ENCODE results near the gene SDK2. TPM values are rescaled to one million over a fixed set of nuclear protein-coding genes. Genes with fewer than 3 reads are reported as not detected.

Gene SDK2
- total RNA-seq, 4 donors from 2014 or later: 1.4 to 6.8 (median 3.3) TPM

DNA sequence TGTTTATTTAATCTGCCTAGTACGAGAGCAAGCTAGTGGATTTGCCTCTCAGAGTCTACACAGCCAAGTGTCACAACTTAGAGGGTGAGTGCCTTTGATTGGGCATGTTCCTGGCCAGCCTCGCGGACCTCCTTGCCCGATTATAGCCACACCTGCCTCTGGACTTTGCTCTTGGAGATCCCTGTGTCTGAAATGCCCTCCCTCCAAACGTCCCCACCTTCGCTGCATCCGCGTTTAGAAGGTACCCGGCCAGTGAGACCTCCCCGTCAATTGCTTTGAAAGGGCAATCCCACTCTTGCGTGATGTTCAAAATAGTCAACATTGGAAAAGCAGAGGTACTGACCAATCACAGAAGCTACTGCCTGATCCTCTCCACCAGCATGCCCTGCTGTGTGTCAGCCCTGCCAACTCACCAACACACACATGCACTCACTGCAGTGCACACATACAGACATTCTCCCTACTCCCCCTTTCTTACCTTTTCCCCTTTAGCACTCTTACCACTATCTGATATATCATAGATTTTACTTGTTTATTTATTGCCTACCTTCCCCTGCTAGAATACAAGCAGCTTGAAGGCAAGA is 6.5 kb upstream of the SDK2 start:
- Histone ChIP-seq H3K9me3 (no peaks in the 10 kb centered on the region), H3K27ac (no peak overlapping the region), H3K4me3 (no peak overlapping the region), H3K4me1 (peaks cover 2% of the 10 kb centered on the region), H3K36me3 (no peaks in the 10 kb centered on the region), H3K27me3 (peaks cover 38% of the 10 kb centered on the region)
- TF ChIP-seq POLR2A (IDR thresholded peaks at IDR 0.05) (no peak), POLR2AphosphoS5 (IDR thresholded peaks at IDR 0.05) (no peak), EP300 (IDR thresholded peaks at IDR 0.05) (no peak)
- TF ChIP-seq, protein P1, sequence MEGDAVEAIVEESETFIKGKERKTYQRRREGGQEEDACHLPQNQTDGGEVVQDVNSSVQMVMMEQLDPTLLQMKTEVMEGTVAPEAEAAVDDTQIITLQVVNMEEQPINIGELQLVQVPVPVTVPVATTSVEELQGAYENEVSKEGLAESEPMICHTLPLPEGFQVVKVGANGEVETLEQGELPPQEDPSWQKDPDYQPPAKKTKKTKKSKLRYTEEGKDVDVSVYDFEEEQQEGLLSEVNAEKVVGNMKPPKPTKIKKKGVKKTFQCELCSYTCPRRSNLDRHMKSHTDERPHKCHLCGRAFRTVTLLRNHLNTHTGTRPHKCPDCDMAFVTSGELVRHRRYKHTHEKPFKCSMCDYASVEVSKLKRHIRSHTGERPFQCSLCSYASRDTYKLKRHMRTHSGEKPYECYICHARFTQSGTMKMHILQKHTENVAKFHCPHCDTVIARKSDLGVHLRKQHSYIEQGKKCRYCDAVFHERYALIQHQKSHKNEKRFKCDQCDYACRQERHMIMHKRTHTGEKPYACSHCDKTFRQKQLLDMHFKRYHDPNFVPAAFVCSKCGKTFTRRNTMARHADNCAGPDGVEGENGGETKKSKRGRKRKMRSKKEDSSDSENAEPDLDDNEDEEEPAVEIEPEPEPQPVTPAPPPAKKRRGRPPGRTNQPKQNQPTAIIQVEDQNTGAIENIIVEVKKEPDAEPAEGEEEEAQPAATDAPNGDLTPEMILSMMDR (IDR thresholded peaks at IDR 0.05): no peak
- no peak for DNase-seq (ENCODE audit: low spot score in 2 of 2)
- WGBS: 86% methylated on average over 11 of the region's 11 CpGs

DNA sequence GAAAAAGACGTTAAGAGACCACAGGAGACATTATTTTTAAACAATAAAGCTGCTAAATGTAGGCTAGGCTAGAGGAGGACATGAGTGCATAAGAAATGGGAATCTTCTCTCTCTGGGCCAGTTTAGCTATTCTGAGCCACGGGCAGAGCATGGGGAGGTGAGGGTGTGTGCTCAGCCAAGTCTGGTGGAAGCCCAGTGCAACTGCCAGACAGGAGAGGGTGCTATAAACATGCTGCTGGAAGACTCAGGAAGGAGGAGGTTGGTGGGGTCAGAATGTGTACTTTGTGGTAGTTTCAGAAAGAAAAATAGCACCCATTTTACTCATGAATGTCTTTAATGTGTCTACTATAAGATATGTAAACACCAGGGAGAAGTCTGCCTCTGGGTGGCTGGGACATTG is 5.9 kb upstream of the SDK2 start:
- peaks cover 40% of the 10 kb centered on the region for H3K27me3 ChIP-seq

DNA sequence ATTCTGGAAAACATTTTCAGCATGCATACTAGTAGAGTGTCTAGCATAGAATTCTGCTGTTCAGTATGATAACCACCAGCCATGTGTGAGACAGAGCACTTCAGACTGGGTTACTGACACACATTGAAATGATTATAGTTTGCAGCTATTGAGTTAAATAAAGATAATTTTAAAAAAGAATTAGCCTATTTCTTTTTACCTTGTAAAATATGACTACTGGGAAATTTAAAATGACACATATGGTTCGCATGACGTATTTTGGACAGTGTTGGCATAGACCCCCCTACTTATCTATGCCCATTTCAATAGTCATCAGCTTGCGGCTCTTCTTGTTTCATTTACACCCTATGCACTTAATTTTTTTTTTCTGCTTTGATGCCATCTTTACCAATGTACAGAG is 4.7 kb upstream of the SDK2 start:
- DNase-seq (ENCODE audit: low spot score in 2 of 2): no peak
- TF ChIP-seq EP300 (IDR thresholded peaks at IDR 0.05) (no peak), POLR2AphosphoS5 (IDR thresholded peaks at IDR 0.05) (no peak), POLR2A (IDR thresholded peaks at IDR 0.05) (no peak)
- TF ChIP-seq, protein P1 (IDR thresholded peaks at IDR 0.05): no peak
- 92% methylated on average over 3 of the region's 3 CpGs for WGBS

More for the DNA sequence above, 5.9 kb upstream of the SDK2 start:
- 33% methylated on average over 2 of the region's 2 CpGs for WGBS
- TF ChIP-seq POLR2AphosphoS5 (IDR thresholded peaks at IDR 0.05) (no peak), EP300 (IDR thresholded peaks at IDR 0.05) (no peak), POLR2A (IDR thresholded peaks at IDR 0.05) (no peak)
- TF ChIP-seq, protein P1 (IDR thresholded peaks at IDR 0.05): no peak
- H3K4me1 ChIP-seq: peaks cover 7% of the 10 kb centered on the region
- no peaks in the 10 kb centered on the region for H3K36me3 ChIP-seq
- H3K27ac ChIP-seq: no peak overlapping the region
- no peak for DNase-seq (ENCODE audit: low spot score in 2 of 2)
- H3K9me3 ChIP-seq: no peaks in the 10 kb centered on the region
- H3K4me3 ChIP-seq: no peak overlapping the region

DNA sequence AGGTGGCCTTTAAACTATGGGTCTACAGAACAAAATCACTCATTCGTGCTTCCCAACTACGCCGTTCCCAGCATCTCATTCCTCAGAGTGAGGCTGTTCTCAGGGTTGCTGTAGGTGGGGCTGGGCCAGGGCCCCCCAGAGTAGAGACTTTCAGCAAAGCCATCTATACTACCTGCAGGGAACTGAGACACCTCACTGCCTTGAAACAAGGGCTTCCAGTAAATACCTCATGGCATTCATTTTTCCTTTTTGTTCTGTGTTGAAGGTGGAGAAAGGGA is 4.2 kb upstream of the SDK2 start:
- 89% methylated on average over 3 of the region's 3 CpGs for WGBS
- TF ChIP-seq POLR2A (IDR thresholded peaks at IDR 0.05): no peak
- no peak for TF ChIP-seq POLR2AphosphoS5 (IDR thresholded peaks at IDR 0.05)
- no peak for TF ChIP-seq EP300 (IDR thresholded peaks at IDR 0.05)
- TF ChIP-seq, protein P1 (IDR thresholded peaks at IDR 0.05): no peak
- no peak overlapping the region for H3K27ac ChIP-seq
- H3K4me3 ChIP-seq: no peak overlapping the region
- peaks cover 56% of the 10 kb centered on the region for H3K27me3 ChIP-seq
- DNase-seq (ENCODE audit: low spot score in 2 of 2): peak in 1 of 2 donors; percentile 23
- H3K36me3 ChIP-seq: no peaks in the 10 kb centered on the region
- H3K9me3 ChIP-seq: no peaks in the 10 kb centered on the region
- peaks cover 23% of the 10 kb centered on the region for H3K4me1 ChIP-seq

More for the DNA sequence above, 4.7 kb upstream of the SDK2 start:
- Histone ChIP-seq H3K36me3 (no peaks in the 10 kb centered on the region), H3K9me3 (no peaks in the 10 kb centered on the region), H3K4me3 (no peak overlapping the region), H3K27ac (no peak overlapping the region), H3K27me3 (peaks cover 51% of the 10 kb centered on the region), H3K4me1 (peaks cover 18% of the 10 kb centered on the region)

DNA sequence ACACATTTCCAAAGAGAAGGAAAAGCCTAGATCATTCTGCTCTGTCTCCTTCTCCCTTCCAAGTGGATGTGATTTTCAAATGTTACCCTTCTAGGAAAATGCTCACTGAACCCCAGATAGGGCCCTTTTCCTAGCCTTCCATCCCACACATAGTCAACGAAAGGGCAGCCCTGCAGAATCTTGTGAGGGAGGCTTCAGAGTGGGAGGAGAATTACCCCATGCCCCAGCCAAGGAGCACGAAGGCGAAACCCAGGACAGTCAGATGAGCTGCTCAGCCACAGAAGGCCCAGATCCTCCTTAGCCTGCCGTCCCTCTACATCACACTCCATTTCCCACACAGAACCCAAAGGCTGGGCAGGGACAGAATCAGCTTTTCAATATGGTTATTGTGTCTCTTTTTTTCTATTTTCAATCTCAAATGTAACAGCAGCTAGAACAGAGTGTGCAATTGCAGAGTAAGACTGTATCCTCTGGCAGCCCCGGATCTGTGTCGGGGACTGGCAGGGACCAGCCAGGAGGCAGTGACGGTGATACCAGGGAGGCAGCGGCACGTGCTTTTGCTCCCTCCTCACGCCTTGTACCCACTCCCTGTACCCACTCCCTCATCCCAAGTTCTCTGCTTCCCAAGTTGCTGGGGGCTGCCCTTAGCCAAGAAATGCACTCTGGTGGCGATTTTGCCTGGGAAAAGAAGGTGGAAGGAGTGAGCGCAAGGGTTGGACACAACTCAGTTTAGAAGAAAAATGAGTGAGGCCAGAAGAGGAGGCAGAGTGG is 3.7 kb upstream of the SDK2 start:
- Histone ChIP-seq H3K4me3 (no peak overlapping the region), H3K27ac (no peak overlapping the region), H3K9me3 (no peaks in the 10 kb centered on the region), H3K4me1 (peaks cover 28% of the 10 kb centered on the region), H3K36me3 (no peaks in the 10 kb centered on the region), H3K27me3 (peaks cover 62% of the 10 kb centered on the region)
- 93% methylated on average over 12 of the region's 12 CpGs for WGBS
- DNase-seq (ENCODE audit: low spot score in 2 of 2): peak in 1 of 2 donors; percentile 60
- TF ChIP-seq POLR2AphosphoS5 (IDR thresholded peaks at IDR 0.05) (no peak), EP300 (IDR thresholded peaks at IDR 0.05) (no peak), POLR2A (IDR thresholded peaks at IDR 0.05) (no peak)
- TF ChIP-seq, protein P1 (IDR thresholded peaks at IDR 0.05): no peak
